Measurements from ENCODE around the gene C8G. TPM values are rescaled to one million over a fixed set of nuclear protein-coding genes. Genes with fewer than 3 reads are reported as not detected.

The C8G gene
- total and polyA plus RNA-seq, 9 of the 15 experiments (the other 6 are each of a cell fraction or from before 2014, with no cell fraction given): 0.35 to 5.9 (median 2.7) TPM; not detected in 2

GRCh38 chr9:136991993-136992818 lies 47.2 kb downstream of the C8G start, which contains the start of gene PAXX (continued):
- TF ChIP-seq, protein P1, sequence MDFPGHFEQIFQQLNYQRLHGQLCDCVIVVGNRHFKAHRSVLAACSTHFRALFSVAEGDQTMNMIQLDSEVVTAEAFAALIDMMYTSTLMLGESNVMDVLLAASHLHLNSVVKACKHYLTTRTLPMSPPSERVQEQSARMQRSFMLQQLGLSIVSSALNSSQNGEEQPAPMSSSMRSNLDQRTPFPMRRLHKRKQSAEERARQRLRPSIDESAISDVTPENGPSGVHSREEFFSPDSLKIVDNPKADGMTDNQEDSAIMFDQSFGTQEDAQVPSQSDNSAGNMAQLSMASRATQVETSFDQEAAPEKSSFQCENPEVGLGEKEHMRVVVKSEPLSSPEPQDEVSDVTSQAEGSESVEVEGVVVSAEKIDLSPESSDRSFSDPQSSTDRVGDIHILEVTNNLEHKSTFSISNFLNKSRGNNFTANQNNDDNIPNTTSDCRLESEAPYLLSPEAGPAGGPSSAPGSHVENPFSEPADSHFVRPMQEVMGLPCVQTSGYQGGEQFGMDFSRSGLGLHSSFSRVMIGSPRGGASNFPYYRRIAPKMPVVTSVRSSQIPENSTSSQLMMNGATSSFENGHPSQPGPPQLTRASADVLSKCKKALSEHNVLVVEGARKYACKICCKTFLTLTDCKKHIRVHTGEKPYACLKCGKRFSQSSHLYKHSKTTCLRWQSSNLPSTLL (IDR thresholded peaks at IDR 0.05): no peak
- TF ChIP-seq ZNF274 (IDR thresholded peaks at IDR 0.05; ENCODE audit: borderline replicate concordance, low read depth, low read length) (no peak), POLR2G (IDR thresholded peaks at IDR 0.05; ENCODE audit: low read depth, low read length) (peak; percentile 87), SPI1 (IDR thresholded peaks at IDR 0.05; ENCODE audit: borderline replicate concordance, low read depth, low read length) (no peak), HNRNPK (IDR thresholded peaks at IDR 0.05; ENCODE audit: low read depth, low read length, poor library complexity, severe bottlenecking) (peak; percentile 94), MXI1 (IDR thresholded peaks at IDR 0.05; ENCODE audit: low read depth, low read length) (peak; percentile 81; the same call in 1 of the 2 replicates), ZNF668 (CRISPR knock-in tag; IDR thresholded peaks at IDR 0.05) (no peak), KDM4B (IDR thresholded peaks at IDR 0.05; ENCODE audit: borderline replicate concordance in 2 of 2, low read depth in 1 of 2) (no peak), HIVEP1 (CRISPR knock-in tag; IDR thresholded peaks at IDR 0.05) (no peak), HMG20A (CRISPR knock-in tag; conservative IDR thresholded peaks at IDR 0.05) (no peak), HLTF (IDR thresholded peaks at IDR 0.05) (no peak), ATF7 (IDR thresholded peaks at IDR 0.05) (peak; percentile 51; the same call in 1 of the 2 replicates), KLF6 (CRISPR knock-in tag; IDR thresholded peaks at IDR 0.05; ENCODE audit: borderline replicate concordance) (no peak), ZBTB17 (CRISPR knock-in tag; IDR thresholded peaks at IDR 0.05) (no peak), CHD2 (IDR thresholded peaks at IDR 0.05; ENCODE audit: low read depth, low read length) (no peak), TARDBP (IDR thresholded peaks at IDR 0.05) (peak; percentile 86)
- TF ChIP-seq, protein P2, sequence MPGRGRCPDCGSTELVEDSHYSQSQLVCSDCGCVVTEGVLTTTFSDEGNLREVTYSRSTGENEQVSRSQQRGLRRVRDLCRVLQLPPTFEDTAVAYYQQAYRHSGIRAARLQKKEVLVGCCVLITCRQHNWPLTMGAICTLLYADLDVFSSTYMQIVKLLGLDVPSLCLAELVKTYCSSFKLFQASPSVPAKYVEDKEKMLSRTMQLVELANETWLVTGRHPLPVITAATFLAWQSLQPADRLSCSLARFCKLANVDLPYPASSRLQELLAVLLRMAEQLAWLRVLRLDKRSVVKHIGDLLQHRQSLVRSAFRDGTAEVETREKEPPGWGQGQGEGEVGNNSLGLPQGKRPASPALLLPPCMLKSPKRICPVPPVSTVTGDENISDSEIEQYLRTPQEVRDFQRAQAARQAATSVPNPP (IDR thresholded peaks at IDR 0.05; ENCODE audit: borderline replicate concordance, insufficient read depth, insufficient read length): no peak
- TF ChIP-seq, protein P3, sequence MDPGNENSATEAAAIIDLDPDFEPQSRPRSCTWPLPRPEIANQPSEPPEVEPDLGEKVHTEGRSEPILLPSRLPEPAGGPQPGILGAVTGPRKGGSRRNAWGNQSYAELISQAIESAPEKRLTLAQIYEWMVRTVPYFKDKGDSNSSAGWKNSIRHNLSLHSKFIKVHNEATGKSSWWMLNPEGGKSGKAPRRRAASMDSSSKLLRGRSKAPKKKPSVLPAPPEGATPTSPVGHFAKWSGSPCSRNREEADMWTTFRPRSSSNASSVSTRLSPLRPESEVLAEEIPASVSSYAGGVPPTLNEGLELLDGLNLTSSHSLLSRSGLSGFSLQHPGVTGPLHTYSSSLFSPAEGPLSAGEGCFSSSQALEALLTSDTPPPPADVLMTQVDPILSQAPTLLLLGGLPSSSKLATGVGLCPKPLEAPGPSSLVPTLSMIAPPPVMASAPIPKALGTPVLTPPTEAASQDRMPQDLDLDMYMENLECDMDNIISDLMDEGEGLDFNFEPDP (CRISPR knock-in tag; IDR thresholded peaks at IDR 0.05): no peak
- TF ChIP-seq, protein P4, sequence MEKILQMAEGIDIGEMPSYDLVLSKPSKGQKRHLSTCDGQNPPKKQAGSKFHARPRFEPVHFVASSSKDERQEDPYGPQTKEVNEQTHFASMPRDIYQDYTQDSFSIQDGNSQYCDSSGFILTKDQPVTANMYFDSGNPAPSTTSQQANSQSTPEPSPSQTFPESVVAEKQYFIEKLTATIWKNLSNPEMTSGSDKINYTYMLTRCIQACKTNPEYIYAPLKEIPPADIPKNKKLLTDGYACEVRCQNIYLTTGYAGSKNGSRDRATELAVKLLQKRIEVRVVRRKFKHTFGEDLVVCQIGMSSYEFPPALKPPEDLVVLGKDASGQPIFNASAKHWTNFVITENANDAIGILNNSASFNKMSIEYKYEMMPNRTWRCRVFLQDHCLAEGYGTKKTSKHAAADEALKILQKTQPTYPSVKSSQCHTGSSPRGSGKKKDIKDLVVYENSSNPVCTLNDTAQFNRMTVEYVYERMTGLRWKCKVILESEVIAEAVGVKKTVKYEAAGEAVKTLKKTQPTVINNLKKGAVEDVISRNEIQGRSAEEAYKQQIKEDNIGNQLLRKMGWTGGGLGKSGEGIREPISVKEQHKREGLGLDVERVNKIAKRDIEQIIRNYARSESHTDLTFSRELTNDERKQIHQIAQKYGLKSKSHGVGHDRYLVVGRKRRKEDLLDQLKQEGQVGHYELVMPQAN (IDR thresholded peaks at IDR 0.05; ENCODE audit: borderline replicate concordance): peak; percentile 95; the same call in 1 of the 2 replicates
- TF ChIP-seq, protein P5, sequence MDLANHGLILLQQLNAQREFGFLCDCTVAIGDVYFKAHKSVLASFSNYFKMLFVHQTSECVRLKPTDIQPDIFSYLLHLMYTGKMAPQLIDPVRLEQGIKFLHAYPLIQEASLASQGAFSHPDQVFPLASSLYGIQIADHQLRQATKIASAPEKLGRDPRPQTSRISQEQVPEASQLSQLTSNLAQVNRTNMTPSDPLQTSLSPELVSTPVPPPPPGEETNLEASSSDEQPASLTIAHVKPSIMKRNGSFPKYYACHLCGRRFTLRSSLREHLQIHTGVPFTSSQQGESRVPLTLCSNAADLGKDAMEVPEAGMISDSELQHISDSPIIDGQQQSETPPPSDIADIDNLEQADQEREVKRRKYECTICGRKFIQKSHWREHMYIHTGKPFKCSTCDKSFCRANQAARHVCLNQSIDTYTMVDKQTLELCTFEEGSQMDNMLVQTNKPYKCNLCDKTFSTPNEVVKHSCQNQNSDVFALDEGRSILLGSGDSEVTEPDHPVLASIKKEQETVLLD (IDR thresholded peaks at IDR 0.05): no peak
